Measurements from ENCODE around the gene CYP27C1. TPM values are rescaled to one million over a fixed set of nuclear protein-coding genes. Genes with fewer than 3 reads are reported as not detected.

CYP27C1 gene
- total RNA-seq, 1 donor from 2014 or later = 8.0 TPM

DNA sequence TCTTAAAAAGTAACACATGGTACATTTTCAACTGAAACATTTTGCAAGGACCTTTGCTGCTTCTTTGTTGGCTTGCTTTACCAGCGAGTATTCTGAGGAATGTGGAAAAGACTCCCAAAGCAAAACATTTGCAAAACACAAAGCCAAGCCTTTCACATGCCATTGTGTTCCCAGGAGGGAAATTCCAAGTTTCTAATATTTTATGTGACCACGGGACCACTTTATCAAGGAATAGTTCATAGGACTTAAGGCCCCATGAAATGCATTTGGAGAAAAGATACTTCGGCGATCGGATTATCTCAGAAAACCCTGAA lies 26.2 kb downstream of the CYP27C1 start:
- DNase-seq (ENCODE audit: low spot score, unreplicated experiment) = no peak
- H3K4me3 Mint-ChIP-seq (ENCODE audit: low read depth) = no peak overlapping the region
- peaks cover 11% of the 10 kb centered on the region for H3K36me3 Mint-ChIP-seq (ENCODE audit: insufficient read depth)
- no peaks in the 10 kb centered on the region for H3K9me3 Mint-ChIP-seq (ENCODE audit: low read depth)
- TF ChIP-seq, protein P1, sequence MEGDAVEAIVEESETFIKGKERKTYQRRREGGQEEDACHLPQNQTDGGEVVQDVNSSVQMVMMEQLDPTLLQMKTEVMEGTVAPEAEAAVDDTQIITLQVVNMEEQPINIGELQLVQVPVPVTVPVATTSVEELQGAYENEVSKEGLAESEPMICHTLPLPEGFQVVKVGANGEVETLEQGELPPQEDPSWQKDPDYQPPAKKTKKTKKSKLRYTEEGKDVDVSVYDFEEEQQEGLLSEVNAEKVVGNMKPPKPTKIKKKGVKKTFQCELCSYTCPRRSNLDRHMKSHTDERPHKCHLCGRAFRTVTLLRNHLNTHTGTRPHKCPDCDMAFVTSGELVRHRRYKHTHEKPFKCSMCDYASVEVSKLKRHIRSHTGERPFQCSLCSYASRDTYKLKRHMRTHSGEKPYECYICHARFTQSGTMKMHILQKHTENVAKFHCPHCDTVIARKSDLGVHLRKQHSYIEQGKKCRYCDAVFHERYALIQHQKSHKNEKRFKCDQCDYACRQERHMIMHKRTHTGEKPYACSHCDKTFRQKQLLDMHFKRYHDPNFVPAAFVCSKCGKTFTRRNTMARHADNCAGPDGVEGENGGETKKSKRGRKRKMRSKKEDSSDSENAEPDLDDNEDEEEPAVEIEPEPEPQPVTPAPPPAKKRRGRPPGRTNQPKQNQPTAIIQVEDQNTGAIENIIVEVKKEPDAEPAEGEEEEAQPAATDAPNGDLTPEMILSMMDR (IDR thresholded peaks at IDR 0.05; ENCODE audit: unreplicated experiment) = no peak
- no peaks in the 10 kb centered on the region for H3K27me3 Mint-ChIP-seq
- H3K4me1 Mint-ChIP-seq (ENCODE audit: low read depth) = peaks cover 2% of the 10 kb centered on the region
- H3K27ac Mint-ChIP-seq = no peak overlapping the region

GRCh38 chr2:127193164-127193966 lies 26.7 kb downstream of the CYP27C1 start:
- H3K27ac Mint-ChIP-seq = no peak overlapping the region
- TF ChIP-seq, protein P1 (IDR thresholded peaks at IDR 0.05; ENCODE audit: unreplicated experiment) = no peak
- no peaks in the 10 kb centered on the region for H3K9me3 Mint-ChIP-seq (ENCODE audit: low read depth)
- H3K4me1 Mint-ChIP-seq (ENCODE audit: low read depth) = peaks cover 2% of the 10 kb centered on the region
- H3K4me3 Mint-ChIP-seq (ENCODE audit: low read depth) = no peak overlapping the region
- DNase-seq (ENCODE audit: low spot score, unreplicated experiment) = no peak
- peaks cover 13% of the 10 kb centered on the region for H3K36me3 Mint-ChIP-seq (ENCODE audit: insufficient read depth)
- no peaks in the 10 kb centered on the region for H3K27me3 Mint-ChIP-seq

- Mint-ChIP-seq H3K27me3 (no peaks in the 10 kb centered on the region), H3K4me3 (ENCODE audit: low read depth) (no peak overlapping the region), H3K4me1 (ENCODE audit: low read depth) (no peaks in the 10 kb centered on the region), H3K36me3 (ENCODE audit: insufficient read depth) (peaks cover 11% of the 10 kb centered on the region), H3K9me3 (ENCODE audit: low read depth) (no peaks in the 10 kb centered on the region), H3K27ac (no peak overlapping the region)
- TF ChIP-seq, protein P1 (IDR thresholded peaks at IDR 0.05; ENCODE audit: unreplicated experiment) = no peak
- no peak for DNase-seq (ENCODE audit: low spot score, unreplicated experiment)
These were observed 28.5 kb downstream of the CYP27C1 start for GRCh38 chr2:127191331-127192219.

DNA sequence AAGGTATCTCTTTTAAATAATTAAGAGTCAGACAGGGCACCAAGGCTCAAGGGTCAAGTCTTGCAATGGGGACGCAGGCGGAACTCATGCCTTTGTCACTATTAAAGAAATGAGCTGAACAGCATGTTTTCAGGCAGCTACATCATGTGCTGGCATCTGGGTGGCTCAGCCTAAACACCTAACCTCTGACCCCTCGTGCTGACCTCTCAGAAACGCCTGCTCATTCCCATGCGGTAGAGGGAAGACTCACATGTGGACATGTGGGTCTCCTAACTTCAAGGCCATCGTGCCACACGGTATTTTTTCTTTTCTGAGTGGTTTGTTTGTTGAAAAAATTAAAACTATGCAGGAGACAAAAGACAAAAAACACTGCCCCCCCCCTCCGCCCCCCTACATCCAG lies 31.3 kb downstream of the CYP27C1 start:
- TF ChIP-seq, protein P1 (IDR thresholded peaks at IDR 0.05; ENCODE audit: unreplicated experiment) = no peak
- Mint-ChIP-seq H3K27ac (no peak overlapping the region), H3K36me3 (ENCODE audit: insufficient read depth) (peaks cover 11% of the 10 kb centered on the region), H3K27me3 (no peaks in the 10 kb centered on the region), H3K9me3 (ENCODE audit: low read depth) (no peaks in the 10 kb centered on the region), H3K4me3 (ENCODE audit: low read depth) (no peak overlapping the region), H3K4me1 (ENCODE audit: low read depth) (peaks cover 1% of the 10 kb centered on the region)
- no peak for DNase-seq (ENCODE audit: low spot score, unreplicated experiment)

GRCh38 chr2:127187831-127188230 lies 32.3 kb downstream of the CYP27C1 start:
- no peak for DNase-seq (ENCODE audit: low spot score, unreplicated experiment)
- H3K4me1 Mint-ChIP-seq (ENCODE audit: low read depth) = peaks cover 8% of the 10 kb centered on the region
- H3K27me3 Mint-ChIP-seq = no peaks in the 10 kb centered on the region
- H3K27ac Mint-ChIP-seq = no peak overlapping the region
- H3K4me3 Mint-ChIP-seq (ENCODE audit: low read depth) = no peak overlapping the region
- H3K9me3 Mint-ChIP-seq (ENCODE audit: low read depth) = no peaks in the 10 kb centered on the region
- TF ChIP-seq, protein P1 (IDR thresholded peaks at IDR 0.05; ENCODE audit: unreplicated experiment) = no peak
- H3K36me3 Mint-ChIP-seq (ENCODE audit: insufficient read depth) = peaks cover 11% of the 10 kb centered on the region

Measured in progenitor cell of endocrine pancreas (in vitro differentiated cells).